Stimulated activated CD8-positive, alpha-beta memory T cell treated with anti-CD3 and anti-CD28 coated beads, Interleukin-4, amount 100 ng/mL, for 1 hour (primary cell): Measurements from ENCODE around the gene SUSD5.
"Not testable (repeated sequence)": the region's sequence is repeated elsewhere in the genome, so short reads cannot be mapped to it uniquely, and the experiment has no call there.

ENCODE experiments used
- DNase-seq, 2 donors: peaks; one replicate each; pipeline ENCODE4 v3.0.0-alpha.2; 2020; ENCODE audit warnings: low read depth in 2 of 2, low spot score in 1 of 2

Gene SUSD5

GRCh38 chr3:33196538-33196937, 22.1 kb downstream of the SUSD5 start:
- no peak for DNase-seq

GRCh38 chr3:33194303-33194702, 24.3 kb downstream of the SUSD5 start:
- no peak for DNase-seq

- DNase-seq, result no peak
Measured at GRCh38 chr3:33187368-33187634, 31.3 kb downstream of the SUSD5 start.

GRCh38 chr3:33186524-33187367, 31.9 kb downstream of the SUSD5 start:
- no peak for DNase-seq

GRCh38 chr3:33184863-33185262, 33.7 kb downstream of the SUSD5 start:
- DNase-seq, result no peak

- DNase-seq, result not testable (repeated sequence)
Measured at GRCh38 chr3:33181641-33182040, 37.0 kb downstream of the SUSD5 start.

- no peak for DNase-seq
Measured at GRCh38 chr3:33181229-33181628, 37.4 kb downstream of the SUSD5 start.

GRCh38 chr3:33179132-33179531, 39.5 kb downstream of the SUSD5 start:
- no peak for DNase-seq

- DNase-seq, result no peak
Measured at GRCh38 chr3:33174711-33175414, 43.7 kb downstream of the SUSD5 start.

GRCh38 chr3:33174095-33174494, 44.5 kb downstream of the SUSD5 start:
- no peak for DNase-seq

GRCh38 chr3:33173672-33174071, 44.9 kb downstream of the SUSD5 start:
- no peak for DNase-seq

GRCh38 chr3:33173103-33173502, 45.5 kb downstream of the SUSD5 start:
- no peak for DNase-seq

- DNase-seq, result no peak
Measured at GRCh38 chr3:33171580-33171979, 47.0 kb downstream of the SUSD5 start.

GRCh38 chr3:33170531-33170930, 48.1 kb downstream of the SUSD5 start:
- no peak for DNase-seq

GRCh38 chr3:33167716-33168336, 50.8 kb downstream of the SUSD5 start:
- no peak for DNase-seq

- no peak for DNase-seq
Measured at GRCh38 chr3:33167284-33167683, 51.3 kb downstream of the SUSD5 start.

GRCh38 chr3:33166095-33166494, 52.5 kb downstream of the SUSD5 start:
- no peak for DNase-seq

- DNase-seq, result no peak
Measured at GRCh38 chr3:33165372-33165771, 53.2 kb downstream of the SUSD5 start.

GRCh38 chr3:33162621-33163020, 56.0 kb downstream of the SUSD5 start:
- DNase-seq, result not testable (repeated sequence)

- DNase-seq, result no peak
Measured at GRCh38 chr3:33159981-33160380, 58.6 kb downstream of the SUSD5 start.

- DNase-seq, result no peak
Measured at GRCh38 chr3:33159234-33159633, 59.4 kb downstream of the SUSD5 start.

- DNase-seq, result no peak
Measured at GRCh38 chr3:33155301-33155700, 63.3 kb downstream of the SUSD5 start.
